NT2/D1 (cell line): ENCODE results near the gene RASSF10.

Source experiments
- DNase-seq: peaks from one replicate; pipeline ENCODE4 v3.0.0-alpha.2; 2011; ENCODE audit warnings: low read depth, low spot score
- H3K27me3 ChIP-seq: 2 replicates; pipeline ENCODE4 v1.6.0; 2011; ENCODE audit warnings: mild to moderate bottlenecking; ENCODE audit not compliant: insufficient read length, insufficient read depth
- H3K36me3 ChIP-seq: 2 replicates; pipeline ENCODE4 v1.6.1; 2011; ENCODE audit warnings: mild to moderate bottlenecking, low read length, mixed read lengths; ENCODE audit not compliant: insufficient read depth, insufficient read length
- H3K4me1 ChIP-seq: 2 replicates; pipeline ENCODE4 v1.5.1; 2011; ENCODE audit not compliant: insufficient read depth, insufficient read length
- H3K4me3 ChIP-seq: 2 replicates; pipeline ENCODE4 v1.5.1; 2011; ENCODE audit warnings: low read depth; ENCODE audit not compliant: insufficient read length
- H3K9ac ChIP-seq: 2 replicates; pipeline ENCODE4 v1.6.0; 2011; ENCODE audit warnings: low read depth; ENCODE audit not compliant: insufficient read length
- H3K9me3 ChIP-seq: 2 replicates; pipeline ENCODE4 v1.5.1; 2011; ENCODE audit warnings: mild to moderate bottlenecking, low read length; ENCODE audit not compliant: insufficient read depth
- SUZ12 ChIP-seq: IDR thresholded peaks from 2 replicates; pipeline ENCODE4 v1.6.1; 2011; ENCODE audit not compliant: insufficient read length, insufficient read depth; ENCODE audit errors: extremely low read depth
- YY1 ChIP-seq: IDR thresholded peaks from 2 replicates; pipeline ENCODE4 v1.6.1; 2011; ENCODE audit not compliant: insufficient read length, insufficient read depth
- ZNF274 ChIP-seq: IDR thresholded peaks from 2 replicates; pipeline ENCODE4 v1.6.1; 2011; ENCODE audit warnings: mild to moderate bottlenecking, low read depth, low read length

Gene RASSF10

GRCh38 chr11:12983336-12983735, 25.8 kb upstream of the RASSF10 start:
- Histone ChIP-seq H3K9me3 (no peaks in the 10 kb centered on the region), H3K36me3 (no peaks in the 10 kb centered on the region), H3K27me3 (no peaks in the 10 kb centered on the region), H3K9ac (no peak overlapping the region), H3K4me3 (no peak overlapping the region), H3K4me1 (no peaks in the 10 kb centered on the region)
- TF ChIP-seq ZNF274: no peak
- no peak for TF ChIP-seq SUZ12
- no peak for TF ChIP-seq YY1
- DNase-seq: no peak

DNA sequence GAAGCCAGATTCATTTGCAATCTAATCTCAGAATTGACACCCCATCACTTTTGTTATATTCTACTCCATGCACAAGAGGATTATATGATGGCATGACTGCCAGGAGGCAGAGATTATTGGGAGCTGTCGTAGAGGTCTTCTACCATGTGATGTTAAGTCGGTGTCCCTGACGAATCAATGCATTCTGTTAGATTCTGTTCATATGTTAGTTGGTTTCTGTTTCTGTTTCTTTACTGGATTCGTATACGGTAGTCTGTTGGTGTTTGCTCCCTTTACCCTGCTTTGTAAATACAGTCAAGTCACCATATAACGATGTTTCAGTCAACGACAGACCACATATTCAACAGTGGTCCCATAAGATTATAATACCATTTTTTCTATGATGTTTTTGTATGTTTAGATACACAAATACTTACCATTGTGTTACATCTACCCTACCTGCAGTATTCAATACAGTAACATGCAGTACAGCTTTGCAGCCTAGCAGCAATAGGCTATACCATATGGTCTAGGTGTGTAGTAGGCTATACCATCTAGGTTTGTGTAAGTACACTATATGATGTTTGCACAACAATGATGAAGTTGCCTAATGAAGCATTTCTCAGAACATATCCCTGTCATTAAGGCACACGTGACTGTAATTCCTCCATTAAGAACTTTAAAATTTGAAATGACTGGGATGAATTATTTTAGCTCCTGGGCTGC, 22.8 kb upstream of the RASSF10 start:
- Histone ChIP-seq H3K36me3 (no peaks in the 10 kb centered on the region), H3K9ac (no peak overlapping the region), H3K4me3 (no peak overlapping the region), H3K27me3 (no peaks in the 10 kb centered on the region), H3K9me3 (no peaks in the 10 kb centered on the region; the same call in 1 of the 2 replicates), H3K4me1 (no peaks in the 10 kb centered on the region)
- DNase-seq: no peak
- TF ChIP-seq SUZ12 (no peak), YY1 (no peak), ZNF274 (no peak)

DNA sequence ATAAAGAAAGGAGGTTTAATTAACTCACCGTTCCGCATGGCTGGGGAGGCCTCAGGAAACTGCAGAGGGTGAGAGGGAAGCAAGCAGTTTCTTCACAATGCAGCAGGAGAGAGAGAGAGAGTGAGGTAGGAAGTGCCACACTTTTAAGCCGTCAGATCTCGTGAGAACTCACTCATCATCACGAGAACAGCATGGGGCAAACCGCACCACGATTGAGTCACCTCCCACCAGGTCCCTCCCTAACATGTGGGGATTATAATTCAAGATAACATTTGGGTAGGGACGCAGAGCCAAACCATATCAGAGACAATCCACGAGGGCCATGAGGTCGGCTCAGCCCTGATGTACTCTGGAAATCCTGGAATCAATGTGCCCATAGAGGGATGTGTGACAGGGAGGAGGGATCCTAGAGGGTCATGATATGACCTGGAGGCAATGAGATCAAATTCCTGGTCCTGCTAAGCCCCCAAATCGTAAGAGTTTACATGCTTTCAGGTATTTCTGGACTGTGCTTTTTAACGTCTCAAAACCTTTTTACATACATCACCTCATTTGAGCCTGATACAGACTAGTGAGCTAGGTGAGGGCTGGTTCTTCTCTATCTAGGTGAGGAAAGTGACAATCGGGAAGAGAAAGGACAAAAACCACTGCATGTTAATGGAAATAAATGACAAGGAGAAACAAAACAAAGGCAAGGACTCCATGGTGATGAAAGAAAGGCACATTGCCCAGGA, 19.5 kb upstream of the RASSF10 start:
- no peaks in the 10 kb centered on the region for H3K27me3 ChIP-seq
- H3K4me1 ChIP-seq: no peaks in the 10 kb centered on the region
- H3K9ac ChIP-seq: no peak overlapping the region
- H3K9me3 ChIP-seq: no peaks in the 10 kb centered on the region; the same call in 1 of the 2 replicates
- H3K4me3 ChIP-seq: no peak overlapping the region
- DNase-seq: no peak
- H3K36me3 ChIP-seq: no peaks in the 10 kb centered on the region
- no peak for TF ChIP-seq YY1

DNA sequence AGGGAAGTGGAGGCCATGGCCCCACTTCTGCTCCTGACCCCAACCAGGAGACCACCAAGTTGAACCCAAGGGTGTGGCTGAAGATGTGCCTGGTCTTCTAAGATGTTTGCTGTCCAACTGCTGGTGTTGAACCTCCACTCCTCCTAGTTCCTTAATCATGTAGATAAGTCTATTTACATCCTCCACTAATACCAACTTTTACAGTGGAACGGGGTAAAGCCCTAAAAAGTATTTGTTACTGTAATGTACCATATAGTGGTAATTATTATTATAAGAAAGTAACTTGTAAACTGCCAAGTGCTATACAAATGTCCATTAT, 19.0 kb upstream of the RASSF10 start:
- Histone ChIP-seq H3K27me3 (no peaks in the 10 kb centered on the region), H3K4me3 (no peak overlapping the region), H3K36me3 (no peaks in the 10 kb centered on the region), H3K9ac (no peak overlapping the region), H3K9me3 (no peaks in the 10 kb centered on the region; the same call in 1 of the 2 replicates), H3K4me1 (no peaks in the 10 kb centered on the region)
- DNase-seq: no peak
- TF ChIP-seq SUZ12: no peak
- no peak for TF ChIP-seq ZNF274
- TF ChIP-seq YY1: no peak

DNA sequence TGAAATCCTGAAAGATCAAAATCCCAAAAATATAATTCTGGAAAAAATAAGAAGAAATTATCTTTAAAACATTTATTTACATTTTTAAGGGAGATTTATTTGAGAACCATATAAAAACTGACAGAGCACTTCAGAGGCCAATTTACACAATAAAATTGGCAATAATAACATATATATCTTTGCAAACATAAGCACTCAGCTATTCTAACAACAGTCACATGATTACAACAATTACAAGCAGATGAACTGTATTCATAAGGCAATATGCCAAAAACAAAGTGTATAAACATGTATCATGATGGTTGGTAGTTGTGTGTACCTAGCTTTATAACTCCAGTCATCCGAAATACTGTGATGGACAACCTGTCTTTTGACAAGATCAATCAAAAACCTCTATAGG, 17.7 kb upstream of the RASSF10 start:
- Histone ChIP-seq H3K9me3 (no peaks in the 10 kb centered on the region; the same call in 1 of the 2 replicates), H3K36me3 (no peaks in the 10 kb centered on the region), H3K4me3 (no peak overlapping the region), H3K4me1 (no peaks in the 10 kb centered on the region), H3K9ac (no peak overlapping the region), H3K27me3 (no peaks in the 10 kb centered on the region)
- no peak for TF ChIP-seq YY1
- DNase-seq: no peak

DNA sequence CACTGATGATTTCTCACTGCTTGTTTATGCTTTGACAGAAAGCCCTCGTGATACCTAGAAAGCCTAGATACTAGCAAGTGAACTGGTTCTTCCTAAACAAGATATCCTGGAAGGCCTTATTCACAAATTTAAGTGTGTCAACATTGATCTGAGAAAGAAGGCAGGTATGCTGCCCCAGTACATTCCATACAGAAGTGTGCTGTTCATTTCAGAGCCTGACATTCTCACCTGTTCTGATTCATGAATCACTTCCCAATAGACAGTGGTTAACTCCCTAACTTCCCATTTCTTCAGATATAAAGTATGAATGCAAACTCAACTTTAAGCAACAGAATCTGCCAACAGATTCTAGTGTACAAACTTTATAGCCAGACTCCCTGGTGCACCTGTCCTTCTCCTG, 15.5 kb upstream of the RASSF10 start:
- no peak for DNase-seq
- H3K27me3 ChIP-seq: no peaks in the 10 kb centered on the region
- no peak overlapping the region for H3K9ac ChIP-seq
- no peaks in the 10 kb centered on the region for H3K36me3 ChIP-seq
- no peaks in the 10 kb centered on the region for H3K4me1 ChIP-seq
- TF ChIP-seq SUZ12: no peak
- H3K4me3 ChIP-seq: no peak overlapping the region
- no peaks in the 10 kb centered on the region; the same call in 1 of the 2 replicates for H3K9me3 ChIP-seq

GRCh38 chr11:12994476-12994875, 14.6 kb upstream of the RASSF10 start:
- TF ChIP-seq SUZ12 (no peak), ZNF274 (no peak)
- H3K9me3 ChIP-seq: no peaks in the 10 kb centered on the region; the same call in 1 of the 2 replicates
- H3K9ac ChIP-seq: no peak overlapping the region
- H3K36me3 ChIP-seq: no peaks in the 10 kb centered on the region
- no peaks in the 10 kb centered on the region for H3K4me1 ChIP-seq
- DNase-seq: no peak
- H3K4me3 ChIP-seq: no peak overlapping the region
- H3K27me3 ChIP-seq: no peaks in the 10 kb centered on the region

- Histone ChIP-seq H3K27me3 (no peaks in the 10 kb centered on the region), H3K36me3 (no peaks in the 10 kb centered on the region), H3K9ac (no peak overlapping the region), H3K4me1 (no peaks in the 10 kb centered on the region), H3K4me3 (no peak overlapping the region), H3K9me3 (no peaks in the 10 kb centered on the region)
- DNase-seq: no peak
- TF ChIP-seq ZNF274 (no peak), SUZ12 (no peak), YY1 (no peak)
Measured at GRCh38 chr11:12995188-12995587, 13.9 kb upstream of the RASSF10 start.
